Midbrain (tissue), 1 donor: ENCODE measurements around the gene MRPS22.
"Not testable (repeated sequence)": the region's sequence is repeated elsewhere in the genome, so short reads cannot be mapped to it uniquely, and the experiment has no call there.

Experiments
- DNase-seq: peaks from one replicate; lab custom pipeline; 2025; lab: John Stamatoyannopoulos, UW

MRPS22 gene

GRCh38 chr3:139396707-139397106, 52.9 kb downstream of the MRPS22 start:
- no peak for DNase-seq

- not testable (repeated sequence) for DNase-seq
Observed at GRCh38 chr3:139401155-139401554, 57.3 kb downstream of the MRPS22 start.
